HG03520 (cell line): ENCODE measurements around the gene SPIRE1.
"Not testable (repeated sequence)": the region's sequence is repeated elsewhere in the genome, so short reads cannot be mapped to it uniquely, and the experiment has no call there.

Experiments used
- ATAC-seq: cut with Tn5 transposase; IDR thresholded peaks from one replicate; pipeline ENCODE4 v1.9.1; 2021; ENCODE audit warnings: mild to moderate bottlenecking, moderate library complexity; ENCODE audit not compliant: unreplicated experiment

The SPIRE1 gene

GRCh38 chr18:12647773-12648172 lies 10.1 kb downstream of the SPIRE1 start:
- ATAC-seq: no peak

GRCh38 chr18:12645751-12646203 lies 12.1 kb downstream of the SPIRE1 start:
- no peak for ATAC-seq

GRCh38 chr18:12645254-12645653 lies 12.7 kb downstream of the SPIRE1 start:
- no peak for ATAC-seq

- ATAC-seq: not testable (repeated sequence)
These were observed 14.2 kb downstream of the SPIRE1 start for GRCh38 chr18:12643756-12644155.

- ATAC-seq: no peak
These were observed 17.1 kb downstream of the SPIRE1 start for GRCh38 chr18:12640881-12641200.

- ATAC-seq: no peak
These were observed 17.7 kb downstream of the SPIRE1 start for GRCh38 chr18:12639990-12640880.

GRCh38 chr18:12638644-12639124 lies 19.2 kb downstream of the SPIRE1 start:
- ATAC-seq: no peak

GRCh38 chr18:12637901-12638643 lies 19.8 kb downstream of the SPIRE1 start:
- ATAC-seq: no peak

- no peak for ATAC-seq
These were observed 20.5 kb downstream of the SPIRE1 start for GRCh38 chr18:12637393-12637792.

- no peak for ATAC-seq
These were observed 26.0 kb downstream of the SPIRE1 start for GRCh38 chr18:12631831-12632477.

- ATAC-seq: no peak
These were observed 27.8 kb downstream of the SPIRE1 start for GRCh38 chr18:12630136-12630535.

GRCh38 chr18:12628706-12629702 lies 28.9 kb downstream of the SPIRE1 start:
- ATAC-seq: no peak

- not testable (repeated sequence) for ATAC-seq
These were observed 30.7 kb downstream of the SPIRE1 start for GRCh38 chr18:12627199-12627598.

- no peak for ATAC-seq
These were observed 32.7 kb downstream of the SPIRE1 start for GRCh38 chr18:12625241-12625640.

GRCh38 chr18:12621742-12622306 lies 36.1 kb downstream of the SPIRE1 start:
- ATAC-seq: no peak

- ATAC-seq: no peak
These were observed 42.2 kb downstream of the SPIRE1 start for GRCh38 chr18:12615748-12616147.

GRCh38 chr18:12608301-12608700 lies 49.6 kb downstream of the SPIRE1 start:
- ATAC-seq: no peak

- ATAC-seq: no peak
These were observed 51.2 kb downstream of the SPIRE1 start for GRCh38 chr18:12606592-12607315.

- no peak for ATAC-seq
These were observed 53.4 kb downstream of the SPIRE1 start for GRCh38 chr18:12604445-12605007.
